ENCODE measurements around the gene MACROD1.

The MACROD1 gene

DNA sequence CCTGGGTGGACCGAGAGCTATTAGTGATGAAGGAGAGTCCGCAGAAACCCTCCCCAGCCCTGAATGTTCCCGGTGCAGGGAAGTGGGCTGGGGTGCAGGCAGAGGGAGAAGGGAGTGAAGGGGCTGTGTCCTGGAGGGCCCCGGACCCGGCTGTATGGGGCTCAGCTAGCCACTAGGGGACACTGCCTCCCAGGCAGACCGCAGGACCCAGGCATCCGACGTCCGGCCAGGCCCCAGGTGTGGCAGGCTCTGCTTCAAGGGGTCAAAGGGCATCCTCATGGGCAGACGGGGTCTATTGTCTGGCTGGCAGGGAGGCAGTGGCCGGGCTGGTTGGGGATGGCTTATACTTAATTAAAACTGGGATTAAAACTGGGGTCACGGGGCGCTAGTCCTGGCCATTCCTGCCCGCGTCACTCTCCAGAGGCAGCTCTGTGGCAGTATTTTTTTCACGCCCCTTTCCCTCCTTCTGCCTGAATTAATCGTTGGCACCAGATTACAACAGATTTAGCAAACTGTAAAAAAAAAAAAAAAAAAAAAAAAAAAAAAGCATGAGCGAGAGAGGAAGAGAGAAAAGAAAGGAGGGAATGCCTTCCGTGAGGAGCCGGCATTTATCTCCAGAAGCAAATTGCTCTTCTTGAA, 125.1 kb downstream of the MACROD1 start:
- no peak for DNase-seq
- no peak overlapping the region for H3K27ac ChIP-seq
- no peak overlapping the region for H3K4me3 ChIP-seq

DNA sequence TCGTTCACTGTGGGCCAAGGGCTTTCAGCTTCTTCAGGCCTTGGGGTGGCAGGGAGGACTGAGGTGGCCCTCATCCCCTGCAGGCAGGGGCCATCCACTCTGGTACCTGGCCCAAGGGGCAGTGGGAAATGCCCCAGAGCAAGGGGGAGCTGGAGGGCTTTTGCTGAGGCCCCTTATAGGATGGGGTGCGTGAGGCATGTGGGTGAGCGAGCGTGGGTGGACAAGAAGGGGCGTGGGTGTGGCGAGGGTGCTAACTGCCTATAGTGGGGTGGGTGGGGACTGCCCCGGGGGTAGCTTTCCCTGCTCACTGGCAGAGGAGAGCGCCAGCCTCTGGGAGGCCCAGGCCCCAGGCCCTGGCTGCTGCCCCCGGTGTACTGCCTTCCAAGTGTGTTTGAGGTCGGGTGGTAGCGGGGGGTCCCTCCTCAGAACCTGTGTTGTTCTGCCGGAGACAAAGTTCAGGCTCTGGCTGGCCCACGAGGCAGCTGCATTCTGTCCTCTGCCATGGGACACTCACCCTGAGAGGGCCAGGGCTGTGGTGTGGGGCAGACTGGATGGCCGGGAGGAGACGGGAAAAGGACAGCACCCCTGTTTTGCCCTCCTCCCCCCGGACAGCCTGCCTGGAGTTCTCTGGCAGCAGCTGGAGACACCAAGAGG, 126.8 kb downstream of the MACROD1 start:
- Histone ChIP-seq H3K4me1 (peaks cover 0 to 26% (median 20%) of the 10 kb centered on the region in 4 donors), H3K27ac (no peak overlapping the region), H3K9me3 (no peaks in the 10 kb centered on the region), H3K36me3 (no peaks in the 10 kb centered on the region), H3K27me3 (peaks cover 0 to 25% of the 10 kb centered on the region in 2 donors), H3K4me3 (no peak overlapping the region)
- DNase-seq: no peak
- intact Hi-C loops (cut with DNase I; ENCODE audit: low total_unique reads): no loop called here
- TF ChIP-seq, protein P1, sequence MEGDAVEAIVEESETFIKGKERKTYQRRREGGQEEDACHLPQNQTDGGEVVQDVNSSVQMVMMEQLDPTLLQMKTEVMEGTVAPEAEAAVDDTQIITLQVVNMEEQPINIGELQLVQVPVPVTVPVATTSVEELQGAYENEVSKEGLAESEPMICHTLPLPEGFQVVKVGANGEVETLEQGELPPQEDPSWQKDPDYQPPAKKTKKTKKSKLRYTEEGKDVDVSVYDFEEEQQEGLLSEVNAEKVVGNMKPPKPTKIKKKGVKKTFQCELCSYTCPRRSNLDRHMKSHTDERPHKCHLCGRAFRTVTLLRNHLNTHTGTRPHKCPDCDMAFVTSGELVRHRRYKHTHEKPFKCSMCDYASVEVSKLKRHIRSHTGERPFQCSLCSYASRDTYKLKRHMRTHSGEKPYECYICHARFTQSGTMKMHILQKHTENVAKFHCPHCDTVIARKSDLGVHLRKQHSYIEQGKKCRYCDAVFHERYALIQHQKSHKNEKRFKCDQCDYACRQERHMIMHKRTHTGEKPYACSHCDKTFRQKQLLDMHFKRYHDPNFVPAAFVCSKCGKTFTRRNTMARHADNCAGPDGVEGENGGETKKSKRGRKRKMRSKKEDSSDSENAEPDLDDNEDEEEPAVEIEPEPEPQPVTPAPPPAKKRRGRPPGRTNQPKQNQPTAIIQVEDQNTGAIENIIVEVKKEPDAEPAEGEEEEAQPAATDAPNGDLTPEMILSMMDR (IDR thresholded peaks at IDR 0.05): no peak

More for the DNA sequence above, 125.1 kb downstream of the MACROD1 start:
- TF ChIP-seq, protein P1 (IDR thresholded peaks at IDR 0.05): no peak
- H3K9me3 ChIP-seq: no peaks in the 10 kb centered on the region
- intact Hi-C loops (cut with DNase I; ENCODE audit: low total_unique reads): no loop called here
- peaks cover 0 to 11% of the 10 kb centered on the region in 2 donors for H3K27me3 ChIP-seq
- H3K4me1 ChIP-seq: peaks cover 0 to 15% (median 11%) of the 10 kb centered on the region in 4 donors
- no peaks in the 10 kb centered on the region for H3K36me3 ChIP-seq

GRCh38 chr11:64038500-64038899, 127.4 kb downstream of the MACROD1 start:
- TF ChIP-seq, protein P1 (IDR thresholded peaks at IDR 0.05): no peak
- no peaks in the 10 kb centered on the region for H3K36me3 ChIP-seq
- no peak overlapping the region for H3K27ac ChIP-seq
- H3K4me3 ChIP-seq: no peak overlapping the region
- no peaks in the 10 kb centered on the region for H3K9me3 ChIP-seq
- DNase-seq: no peak
- H3K4me1 ChIP-seq: peaks cover 0 to 26% (median 20%) of the 10 kb centered on the region in 4 donors
- H3K27me3 ChIP-seq: peaks cover 0 to 32% of the 10 kb centered on the region in 2 donors
- intact Hi-C loops (cut with DNase I; ENCODE audit: low total_unique reads): no loop called here

DNA sequence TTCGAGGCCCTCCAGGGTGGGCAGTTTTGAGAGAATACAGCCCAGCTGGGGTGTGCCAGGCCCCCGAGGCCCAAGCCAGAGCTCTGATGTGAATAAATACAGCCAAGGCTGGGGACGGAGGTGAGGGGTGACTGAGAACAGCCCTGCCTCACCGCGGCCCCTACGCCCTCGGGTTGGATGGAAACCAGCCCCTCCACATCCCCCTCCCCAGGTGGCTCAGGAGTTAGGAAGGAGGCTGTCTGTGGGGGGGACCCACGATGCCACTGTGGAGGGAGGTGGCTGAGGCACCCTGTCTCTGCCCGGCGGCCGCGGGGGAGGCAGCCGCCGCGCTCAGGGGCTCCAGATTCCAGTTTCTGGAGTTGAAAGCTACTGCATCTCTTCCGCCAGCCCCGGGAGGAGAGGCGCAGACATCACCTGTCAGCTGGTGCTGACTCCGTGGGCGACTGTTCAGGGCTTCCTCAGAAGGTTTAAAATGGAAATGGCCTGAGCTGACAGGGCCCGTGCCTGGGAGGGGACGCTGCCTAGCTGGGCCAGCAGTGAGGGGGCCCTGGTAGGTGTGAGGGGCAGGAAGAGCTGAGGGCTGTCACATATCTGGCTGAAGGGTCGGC, 128.8 kb downstream of the MACROD1 start:
- H3K4me1 ChIP-seq: peaks cover 0 to 26% (median 20%) of the 10 kb centered on the region in 4 donors
- H3K27ac ChIP-seq: no peak overlapping the region
- DNase-seq: no peak
- intact Hi-C loops (cut with DNase I; ENCODE audit: low total_unique reads): no loop called here
- no peaks in the 10 kb centered on the region for H3K36me3 ChIP-seq
- H3K9me3 ChIP-seq: no peaks in the 10 kb centered on the region
- TF ChIP-seq, protein P1 (IDR thresholded peaks at IDR 0.05): no peak
- H3K4me3 ChIP-seq: peak overlapping the region in 1 of 2 donors; percentile 54
- H3K27me3 ChIP-seq: peaks cover 0 to 46% of the 10 kb centered on the region in 2 donors

GRCh38 chr11:64036087-64037026, 129.6 kb downstream of the MACROD1 start:
- Histone ChIP-seq H3K27me3 (peaks cover 0 to 50% of the 10 kb centered on the region in 2 donors), H3K27ac (no peak overlapping the region), H3K9me3 (no peaks in the 10 kb centered on the region), H3K4me1 (peaks cover 0 to 26% (median 20%) of the 10 kb centered on the region in 4 donors), H3K4me3 (peak overlapping the region; percentile 36 to 54), H3K36me3 (no peaks in the 10 kb centered on the region)
- intact Hi-C loops (cut with DNase I; ENCODE audit: low total_unique reads): no loop called here
- TF ChIP-seq, protein P1 (IDR thresholded peaks at IDR 0.05): no peak
- no peak for DNase-seq

Measured in tibial artery (tissue), 4 donors.